Ecto neural progenitor cell (in vitro differentiated cells): ENCODE measurements around the gene YBEY.

ENCODE experiments used
- DNase-seq: peaks from one replicate; pipeline ENCODE4 v3.0.0-alpha.2; 2018; ENCODE audit warnings: low spot score

The YBEY gene

DNA sequence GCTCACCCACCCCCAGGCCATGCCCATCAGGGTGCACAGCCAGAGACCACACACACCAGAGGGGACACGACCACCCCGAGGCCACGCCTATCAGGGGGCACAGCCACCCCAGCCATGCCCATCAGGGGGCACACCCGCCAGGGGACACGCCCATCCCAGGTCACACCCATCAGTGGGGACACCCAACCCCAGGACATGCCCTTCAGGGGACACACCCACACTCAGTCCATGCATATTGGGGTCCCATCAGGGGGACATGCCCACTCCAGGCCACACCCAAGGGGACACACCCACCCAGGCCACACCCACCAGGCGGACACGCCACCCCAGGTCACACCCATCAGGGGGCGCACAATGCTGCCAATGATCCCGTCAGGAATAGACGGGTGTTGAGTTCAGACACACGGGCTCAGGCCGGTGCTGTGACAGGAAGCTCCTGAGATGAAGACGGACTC is 21.4 kb upstream of the YBEY start:
- DNase-seq = no peak

GRCh38 chr21:46265736-46266525 is 20.2 kb upstream of the YBEY start:
- no peak for DNase-seq

- no peak for DNase-seq
Measured at GRCh38 chr21:46266946-46267345, 19.2 kb upstream of the YBEY start.

DNA sequence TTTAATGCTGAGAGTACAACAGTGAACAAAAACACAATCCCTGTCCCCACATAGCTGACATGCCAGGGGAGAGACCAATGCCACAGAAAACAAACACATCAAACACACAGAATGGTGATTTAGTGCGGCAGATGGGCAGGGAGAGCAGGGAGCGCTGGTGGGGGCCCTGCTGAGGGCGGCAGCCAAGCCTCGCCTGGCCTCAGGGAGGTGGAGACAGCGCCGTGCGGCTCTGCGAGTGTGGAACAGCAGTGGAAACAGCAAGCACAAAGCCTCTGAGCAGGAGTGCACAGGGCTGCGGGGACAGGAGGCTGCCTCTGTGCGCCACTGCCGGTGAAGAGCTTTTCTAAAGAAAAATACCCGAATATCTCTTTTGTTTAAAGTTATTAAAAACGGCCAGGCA is 17.8 kb upstream of the YBEY start:
- DNase-seq = no peak

- no peak for DNase-seq
Measured at GRCh38 chr21:46269466-46269865, 16.7 kb upstream of the YBEY start.

DNA sequence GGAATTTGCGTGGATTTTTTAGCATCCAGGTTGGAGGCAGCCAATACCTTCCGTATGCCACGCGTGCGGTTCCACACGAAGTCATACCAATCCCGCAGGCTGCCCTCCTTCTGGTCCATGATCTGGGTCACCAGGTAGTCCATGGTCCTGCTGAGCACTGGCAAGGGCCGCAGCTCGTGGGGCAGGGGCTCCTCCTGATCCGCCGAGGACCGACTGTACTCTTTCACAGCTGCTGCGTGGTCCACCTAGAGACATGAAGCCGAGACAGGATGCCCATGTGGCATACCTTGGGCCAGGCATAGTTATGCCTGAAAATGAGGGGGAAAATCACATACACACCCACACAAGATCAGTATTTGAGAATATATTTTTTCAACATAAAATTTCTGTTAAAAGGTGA is 12.8 kb upstream of the YBEY start:
- no peak for DNase-seq

DNA sequence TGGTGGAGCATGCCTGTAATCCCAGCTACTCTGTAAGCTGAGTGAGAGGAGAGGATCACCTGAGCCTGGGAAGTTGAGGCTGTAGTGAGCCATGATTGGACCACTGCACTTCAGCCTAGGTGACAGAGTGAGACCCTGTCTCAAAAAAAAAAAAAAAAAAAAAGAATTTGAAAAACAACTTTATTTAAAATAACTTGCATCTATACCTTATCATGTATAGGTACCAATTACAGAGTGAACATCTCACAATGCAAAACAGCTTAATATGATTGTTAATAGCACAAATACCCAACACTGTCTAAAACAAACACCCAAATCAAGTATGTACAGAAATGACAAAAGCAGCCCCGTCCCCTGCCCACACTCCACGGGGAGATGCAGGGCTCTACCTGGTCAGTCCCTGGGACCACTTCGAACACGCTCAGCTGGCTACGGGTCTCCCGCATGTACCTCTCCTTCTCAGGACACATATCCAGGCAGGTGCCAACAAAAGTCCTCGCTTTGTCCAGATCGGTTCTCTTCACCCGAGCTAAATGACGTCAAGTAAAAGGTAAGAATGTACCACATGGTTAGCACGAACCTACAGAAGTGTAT is 11.2 kb upstream of the YBEY start:
- no peak for DNase-seq

DNA sequence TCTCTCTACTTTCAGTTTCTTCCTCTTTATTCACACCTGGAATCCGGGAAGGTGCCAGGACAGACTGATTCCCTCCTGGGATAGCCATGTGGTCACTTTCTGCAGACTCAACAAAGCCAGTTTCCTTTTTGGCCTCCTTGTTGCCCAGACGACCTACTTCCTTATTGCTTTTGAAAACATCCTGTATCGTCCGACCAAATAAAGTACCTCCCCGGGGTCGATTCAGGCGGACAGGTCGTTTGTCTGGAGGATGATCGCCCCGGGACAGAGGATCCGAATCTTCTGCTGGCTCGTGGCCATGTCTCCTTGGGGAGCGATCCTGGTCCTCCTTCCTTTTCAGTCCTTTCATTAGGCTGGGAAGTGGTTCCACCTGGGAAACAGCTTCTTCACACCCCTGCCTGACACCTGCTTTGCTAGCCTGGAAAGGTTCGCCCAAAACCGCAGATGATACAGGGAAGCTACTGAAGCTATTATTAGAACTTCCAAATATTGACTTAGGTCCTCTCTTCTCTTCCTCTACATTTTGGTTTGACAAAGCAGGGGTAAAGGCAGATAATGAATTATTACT is 2.0 kb upstream of the YBEY start:
- no peak for DNase-seq

GRCh38 chr21:46284733-46285132 is 1.4 kb upstream of the YBEY start:
- DNase-seq = no peak

- DNase-seq = no peak
Measured at GRCh38 chr21:46285206-46285661, 908 bp upstream of the YBEY start, which contains the start of gene MCM3AP. Gene MCM3AP, minus strand, starts transcription at chr21:46285611. Its CDS starts 325 bp downstream, at chr21:46285286.

DNA sequence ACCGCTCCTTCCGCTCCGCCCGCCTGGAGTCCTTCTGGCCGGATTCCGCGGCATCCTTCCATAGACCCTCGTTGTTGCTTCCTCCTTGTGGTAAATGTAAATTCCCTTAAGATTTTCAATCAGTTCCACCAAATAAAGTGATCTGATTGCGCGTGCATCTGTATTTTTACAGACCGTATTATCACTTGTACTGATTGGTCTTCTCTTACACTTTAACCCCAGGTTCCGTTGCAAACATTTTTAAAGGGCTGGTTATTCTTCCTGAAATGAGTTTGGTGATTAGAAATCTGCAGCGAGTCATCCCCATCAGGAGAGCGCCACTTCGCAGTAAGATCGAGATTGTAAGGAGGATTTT is 483 bp downstream of the YBEY start:
- DNase-seq = no peak

DNA sequence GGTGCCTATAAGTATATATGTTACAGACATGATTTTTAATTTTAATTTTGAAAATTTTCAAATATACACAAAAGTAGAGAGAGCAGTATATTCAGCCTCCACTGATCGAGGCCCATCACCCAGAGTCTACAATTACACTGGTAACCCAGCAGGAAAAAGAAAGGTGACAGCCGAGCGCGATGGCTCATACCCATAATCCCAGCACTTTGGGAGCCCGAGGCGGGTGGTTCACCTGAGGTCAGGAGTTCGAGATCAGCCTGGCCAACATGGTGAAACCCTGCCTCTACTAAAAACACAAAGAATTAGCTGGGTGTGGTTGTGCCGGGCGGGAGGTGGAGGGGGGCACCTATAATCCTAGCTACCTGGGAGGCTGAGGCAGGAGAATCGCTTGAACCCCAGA is 1.4 kb downstream of the YBEY start:
- no peak for DNase-seq

GRCh38 chr21:46289655-46290179 is 3.6 kb downstream of the YBEY start:
- no peak for DNase-seq

GRCh38 chr21:46291561-46291960 is 5.4 kb downstream of the YBEY start:
- DNase-seq = no peak

- DNase-seq = no peak
Measured at GRCh38 chr21:46294647-46295176, 8.6 kb downstream of the YBEY start.

DNA sequence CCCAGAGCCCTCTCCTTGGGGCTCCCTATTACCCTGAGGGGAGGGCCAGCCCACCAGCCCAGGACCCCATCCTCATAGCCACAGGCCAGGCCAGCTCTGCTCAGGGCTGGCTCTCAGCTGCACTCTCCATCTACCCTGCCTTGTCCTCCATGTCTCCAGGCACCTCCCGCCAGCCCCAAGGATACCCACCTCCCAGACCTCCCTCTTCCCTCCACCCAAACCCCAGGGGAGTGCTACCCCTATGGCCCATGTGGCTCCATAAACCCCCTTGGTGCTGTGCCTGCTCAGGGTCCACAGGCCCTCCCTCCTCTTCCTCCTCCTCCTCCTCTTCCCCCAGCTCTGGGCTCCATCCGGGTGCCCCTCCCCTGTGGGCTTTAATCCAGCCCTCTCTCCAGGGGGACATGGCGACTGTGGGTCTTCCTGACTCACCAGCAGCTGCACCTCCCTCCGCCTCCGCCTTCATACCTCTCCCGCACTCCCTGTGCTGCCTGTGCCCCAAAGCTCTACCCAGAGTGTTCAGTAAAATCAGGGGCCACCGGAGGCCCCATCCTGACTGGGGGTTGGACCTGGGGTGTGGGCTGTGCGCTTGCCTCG is 9.1 kb downstream of the YBEY start:
- no peak for DNase-seq

DNA sequence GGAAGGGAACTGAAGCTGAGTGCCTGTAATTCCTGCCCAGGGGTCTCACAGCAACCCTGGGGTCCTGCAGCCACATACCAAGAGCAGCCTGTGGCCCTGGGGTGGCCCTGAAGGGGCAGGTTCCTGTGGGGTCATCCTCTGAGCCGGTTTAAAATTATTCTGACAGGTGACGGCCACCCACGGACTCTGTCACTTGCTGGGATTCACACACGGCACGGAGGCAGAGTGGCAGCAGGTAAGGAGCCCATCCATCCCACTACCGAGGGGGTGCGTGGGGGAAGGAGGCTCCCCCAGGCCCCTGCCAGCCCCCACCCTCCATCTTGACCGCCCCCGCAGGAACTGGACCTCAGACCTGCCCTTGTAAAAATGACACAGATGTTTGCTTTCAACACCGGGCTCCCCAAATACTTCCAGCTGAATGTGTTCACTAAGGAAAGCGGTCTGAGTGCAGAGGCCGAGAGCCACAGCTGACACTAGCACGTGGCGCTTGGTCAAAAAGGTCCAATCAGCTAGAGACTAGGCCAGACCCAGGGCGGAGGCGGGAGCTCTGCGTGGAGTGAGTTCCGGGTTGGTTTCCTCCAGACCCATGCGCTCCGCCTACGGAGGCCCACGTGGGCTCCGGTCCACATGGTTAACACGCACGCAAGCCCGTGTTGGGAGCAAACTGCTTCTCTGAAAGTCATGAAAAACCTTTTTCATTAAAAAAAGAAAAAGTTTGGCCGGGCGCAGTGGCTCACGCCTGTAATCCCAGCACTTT is 10.0 kb downstream of the YBEY start:
- no peak for DNase-seq

GRCh38 chr21:46297338-46298271 is 11.5 kb downstream of the YBEY start:
- DNase-seq = no peak

DNA sequence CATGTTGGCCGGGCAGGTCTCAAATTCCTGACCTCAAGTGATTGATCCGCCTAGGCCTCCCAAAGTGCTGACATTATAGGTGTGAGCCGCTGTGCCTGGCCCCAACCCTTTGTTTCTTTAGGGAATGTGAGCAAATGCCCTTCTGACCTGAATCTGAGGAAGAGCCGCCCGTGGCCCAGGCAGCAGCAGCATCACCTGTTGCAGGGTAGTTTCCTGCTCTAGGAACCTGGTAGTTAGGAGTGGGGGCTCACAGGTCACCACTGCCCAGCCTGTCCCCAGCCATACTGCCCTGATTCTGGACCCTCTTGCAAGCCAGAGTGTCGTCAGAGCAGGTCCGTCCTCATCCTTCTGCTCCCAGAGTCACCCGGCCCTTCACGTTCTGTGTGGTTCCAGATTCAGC is 13.0 kb downstream of the YBEY start:
- no peak for DNase-seq

DNA sequence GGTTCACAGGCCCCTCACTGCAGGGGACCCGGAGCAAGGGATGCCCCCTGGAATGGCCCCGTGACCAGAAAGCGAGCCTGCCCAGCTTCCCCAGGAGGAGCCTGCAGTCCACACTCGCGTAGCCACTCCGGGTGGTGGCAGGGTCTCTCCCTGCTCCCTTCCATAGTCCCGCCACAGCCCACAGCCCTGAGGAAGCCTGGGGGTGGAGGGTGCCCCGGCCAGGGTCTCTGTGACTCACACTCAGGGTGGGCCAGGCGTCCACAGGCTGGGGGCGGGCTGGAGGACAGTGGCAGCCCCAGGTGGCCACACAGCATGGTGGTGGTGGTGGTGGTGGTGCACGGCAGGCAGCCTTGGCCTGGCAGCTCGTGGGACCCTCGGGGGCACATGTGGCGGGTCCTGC is 15.6 kb downstream of the YBEY start:
- DNase-seq = no peak

DNA sequence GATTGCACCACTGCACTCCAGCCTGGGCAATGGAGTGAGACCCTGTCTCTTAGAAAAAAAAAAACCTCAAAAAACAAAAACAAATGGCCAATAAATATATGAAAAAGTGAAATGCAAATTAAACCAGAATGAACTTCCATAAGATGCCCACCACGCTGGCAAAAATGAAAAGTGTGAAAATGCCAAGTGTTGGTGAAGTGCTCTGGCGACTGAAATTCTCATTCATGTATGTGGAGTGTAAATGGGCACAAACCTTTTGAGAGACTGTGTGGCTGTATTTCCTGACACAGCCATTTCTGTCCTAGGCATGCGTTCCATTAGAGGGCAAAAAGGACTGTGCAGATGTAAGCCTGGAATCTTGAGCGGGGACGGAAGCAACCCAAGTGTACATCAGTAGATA is 18.3 kb downstream of the YBEY start:
- no peak for DNase-seq
